Measurements from ENCODE around the gene SPR. TPM values are rescaled to one million over a fixed set of nuclear protein-coding genes. Genes with fewer than 3 reads are reported as not detected.

Gene SPR
- total and polyA plus RNA-seq, 2 of the 4 experiments (the other 2 are of a cell fraction) = 14.3 to 17.4 TPM

DNA sequence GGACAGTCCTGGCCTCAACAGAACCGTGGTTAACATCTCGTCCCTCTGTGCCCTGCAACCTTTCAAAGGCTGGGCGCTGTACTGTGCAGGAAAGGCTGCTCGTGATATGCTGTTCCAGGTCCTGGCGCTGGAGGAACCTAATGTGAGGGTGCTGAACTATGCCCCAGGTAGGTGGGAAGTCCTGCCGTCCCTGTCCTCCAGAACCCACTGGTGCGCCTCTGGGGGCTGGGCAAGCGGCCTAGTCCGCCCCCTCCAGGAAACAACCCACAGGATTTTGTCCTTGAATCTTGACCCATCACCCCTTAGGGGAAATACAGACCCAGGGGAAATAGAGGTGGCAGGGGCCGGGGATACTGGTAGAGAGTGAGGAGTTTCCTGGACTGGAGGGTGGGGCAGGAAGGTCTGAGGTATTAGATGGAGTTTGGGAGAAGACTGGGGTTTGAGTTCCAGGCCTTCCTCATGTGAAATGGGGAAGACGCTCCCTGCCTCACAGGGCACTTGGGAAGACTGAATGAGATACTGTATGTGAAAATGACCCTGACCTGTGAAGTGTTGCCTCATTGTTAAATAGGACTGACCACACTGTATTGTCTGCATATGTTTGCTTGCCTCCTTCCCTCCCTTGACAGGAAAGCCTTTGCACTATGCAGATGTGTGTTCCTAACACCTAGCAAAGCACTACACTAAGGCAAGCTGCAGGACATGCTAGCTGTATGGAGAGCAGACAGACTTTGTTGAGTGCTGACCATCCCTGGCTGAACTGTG is 1.4 kb downstream of the SPR start (continued):
- TF ChIP-seq, protein P1, sequence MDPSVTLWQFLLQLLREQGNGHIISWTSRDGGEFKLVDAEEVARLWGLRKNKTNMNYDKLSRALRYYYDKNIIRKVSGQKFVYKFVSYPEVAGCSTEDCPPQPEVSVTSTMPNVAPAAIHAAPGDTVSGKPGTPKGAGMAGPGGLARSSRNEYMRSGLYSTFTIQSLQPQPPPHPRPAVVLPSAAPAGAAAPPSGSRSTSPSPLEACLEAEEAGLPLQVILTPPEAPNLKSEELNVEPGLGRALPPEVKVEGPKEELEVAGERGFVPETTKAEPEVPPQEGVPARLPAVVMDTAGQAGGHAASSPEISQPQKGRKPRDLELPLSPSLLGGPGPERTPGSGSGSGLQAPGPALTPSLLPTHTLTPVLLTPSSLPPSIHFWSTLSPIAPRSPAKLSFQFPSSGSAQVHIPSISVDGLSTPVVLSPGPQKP (IDR thresholded peaks at IDR 0.05; ENCODE audit: borderline replicate concordance, low read depth, low read length) = no peak

DNA sequence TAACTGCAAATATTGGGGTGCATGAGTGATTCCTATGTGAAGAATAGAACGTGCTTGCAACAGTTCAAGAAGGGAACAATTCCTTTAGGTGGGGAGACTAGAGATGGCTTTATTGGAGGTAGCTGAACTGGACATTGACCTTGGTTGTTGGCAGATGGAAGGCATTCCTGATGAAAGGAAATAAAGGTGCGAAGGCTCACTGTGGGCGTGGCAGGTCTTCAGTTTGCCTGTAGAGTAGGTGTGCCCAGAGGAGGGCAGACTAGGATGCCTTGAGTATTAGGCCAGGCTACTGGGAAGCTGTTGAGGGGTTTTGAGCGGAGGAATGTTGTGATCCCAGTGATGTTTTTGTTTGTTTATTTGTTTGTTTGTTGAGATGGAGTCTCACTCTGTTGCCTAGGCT is 2.8 kb downstream of the SPR start:
- no peak overlapping the region for H2BK5ac ChIP-seq (ENCODE audit: low read depth, low read length, poor library complexity, severe bottlenecking)
- no peak overlapping the region for H2AFZ ChIP-seq (replicated peaks; ENCODE audit: low read length, poor library complexity)
- no peak overlapping the region for H3K14ac ChIP-seq (replicated peaks; ENCODE audit: low read depth, low read length)
- in situ Hi-C loops (cut with MboI; ENCODE audit: low sequenced_read_pairs) (loop anchor here (5.0 to 25.0 kb wide), 4 partner anchors 82 to 1353 kb away; partner anchors contain the start of gene SFXN5), dilution Hi-C loops (cut with HindIII; ENCODE audit: low sequenced_read_pairs, unreplicated experiment) (no loop called here), intact Hi-C loops (cut with micrococcal nuclease) (no loop called here)
- H3K9me3 ChIP-seq (ENCODE audit: control insufficient read depth, insufficient read depth, low read length) = no peaks in the 10 kb centered on the region
- no peaks in the 10 kb centered on the region; the same call in 1 of the 2 replicates for H3K36me3 ChIP-seq (ENCODE audit: control insufficient read depth, insufficient read depth, low read length)
- no peak overlapping the region for H4K91ac ChIP-seq (ENCODE audit: insufficient read depth, low read depth, low read length)
- ChIA-PET CTCF (interaction anchor here (0.6 kb wide), 1 partner anchor 45 kb away, joined by 3 read pairs; no protein-coding TSS in a partner anchor), POLR2A (ENCODE audit: unreplicated experiment) (no interaction called here)
- no peak overlapping the region for H3K4me2 ChIP-seq (ENCODE audit: low read depth, low read length)
- no peak overlapping the region for H3K56ac ChIP-seq (ENCODE audit: extremely low read depth, insufficient read depth, low read length)
- H2BK120ac ChIP-seq (ENCODE audit: low read depth, low read length) = no peak overlapping the region
- no peak overlapping the region for H3K23ac ChIP-seq (ENCODE audit: low read depth, low read length)
- H3K27me3 ChIP-seq (ENCODE audit: control insufficient read depth, insufficient read depth, low read length) = peaks cover 4% of the 10 kb centered on the region; the same call in 1 of the 2 replicates
- peaks cover 3% of the 10 kb centered on the region; the same call in 1 of the 2 replicates for H3K4me1 ChIP-seq (ENCODE audit: control insufficient read depth, insufficient read depth, low read length)
- H3K27ac ChIP-seq (ENCODE audit: insufficient read depth, low read length) = no peak overlapping the region
- H4K5ac ChIP-seq (ENCODE audit: low read depth, low read length) = no peak overlapping the region
- no peak overlapping the region for H3K18ac ChIP-seq (ENCODE audit: low read depth, low read length)
- H3K4ac ChIP-seq (ENCODE audit: low read depth, low read length) = no peak overlapping the region
- no peak overlapping the region for H2BK15ac ChIP-seq (ENCODE audit: low read depth, low read length)
- no peak overlapping the region for H2BK20ac ChIP-seq (ENCODE audit: low read depth, low read length)
- peaks cover 12% of the 10 kb centered on the region for H4K20me1 ChIP-seq (ENCODE audit: insufficient read depth, low read length)
- H3K9me1 ChIP-seq (ENCODE audit: insufficient read depth, low read length) = peaks cover 5% of the 10 kb centered on the region; the same call in 1 of the 2 replicates
- ATAC-seq (ENCODE audit: low read depth) = no peak
- no peak overlapping the region for H2AK9ac ChIP-seq (replicated peaks; ENCODE audit: low read depth, low read length, poor library complexity)
- H3K4me3 ChIP-seq (ENCODE audit: insufficient read depth, low read depth, low read length) = no peak overlapping the region
- no peak overlapping the region for H4K8ac ChIP-seq (ENCODE audit: low read depth in 2 of 2, low read length in 2 of 2)
- peaks cover 2 to 5% of the 10 kb centered on the region in 2 experiments; a peak in 1 of 4 replicates for H3K79me1 ChIP-seq (ENCODE audit: low read depth in 1 of 2, low read length in 2 of 2)
- no peak overlapping the region for H2AK5ac ChIP-seq (ENCODE audit: low read depth, low read length)
- no peak overlapping the region for H3K9ac ChIP-seq (ENCODE audit: low read depth, low read length)
- WGBS, 2 experiments (ENCODE audit: extremely low coverage in 2 of 2, insufficient read length in 1 of 2) = 60% methylated on average over 1 of the region's 4 CpGs; no CpG with 5 or more reads in 1 of the 2 experiments
- no peak for DNase-seq
- BruUV-seq (replicated peaks) = no TSS peak
- TF ChIP-seq MXI1 (IDR thresholded peaks at IDR 0.05; ENCODE audit: borderline replicate concordance, low read depth, low read length) (no peak), RFX5 (IDR thresholded peaks at IDR 0.05; ENCODE audit: low read depth, low read length) (no peak), NFE2L2 (IDR thresholded peaks at IDR 0.05; ENCODE audit: low read depth, low read length) (no peak), MAFK (IDR thresholded peaks at IDR 0.05; ENCODE audit: low read depth, low read length) (no peak), RCOR1 (IDR thresholded peaks at IDR 0.05; ENCODE audit: insufficient replicate concordance, low read length) (no peak), MAZ (IDR thresholded peaks at IDR 0.05; ENCODE audit: borderline replicate concordance, low read depth, low read length) (no peak), POLR2A (IDR thresholded peaks at IDR 0.05; ENCODE audit: low read depth, low read length) (no peak), CHD1 (IDR thresholded peaks at IDR 0.05; ENCODE audit: low read depth, low read length) (no peak), SMC3 (IDR thresholded peaks at IDR 0.05; ENCODE audit: low read depth, low read length) (no peak)
- TF ChIP-seq, protein P2, sequence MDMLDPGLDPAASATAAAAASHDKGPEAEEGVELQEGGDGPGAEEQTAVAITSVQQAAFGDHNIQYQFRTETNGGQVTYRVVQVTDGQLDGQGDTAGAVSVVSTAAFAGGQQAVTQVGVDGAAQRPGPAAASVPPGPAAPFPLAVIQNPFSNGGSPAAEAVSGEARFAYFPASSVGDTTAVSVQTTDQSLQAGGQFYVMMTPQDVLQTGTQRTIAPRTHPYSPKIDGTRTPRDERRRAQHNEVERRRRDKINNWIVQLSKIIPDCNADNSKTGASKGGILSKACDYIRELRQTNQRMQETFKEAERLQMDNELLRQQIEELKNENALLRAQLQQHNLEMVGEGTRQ (IDR thresholded peaks at IDR 0.05; ENCODE audit: low read depth, low read length) = no peak
- TF ChIP-seq, protein P3, sequence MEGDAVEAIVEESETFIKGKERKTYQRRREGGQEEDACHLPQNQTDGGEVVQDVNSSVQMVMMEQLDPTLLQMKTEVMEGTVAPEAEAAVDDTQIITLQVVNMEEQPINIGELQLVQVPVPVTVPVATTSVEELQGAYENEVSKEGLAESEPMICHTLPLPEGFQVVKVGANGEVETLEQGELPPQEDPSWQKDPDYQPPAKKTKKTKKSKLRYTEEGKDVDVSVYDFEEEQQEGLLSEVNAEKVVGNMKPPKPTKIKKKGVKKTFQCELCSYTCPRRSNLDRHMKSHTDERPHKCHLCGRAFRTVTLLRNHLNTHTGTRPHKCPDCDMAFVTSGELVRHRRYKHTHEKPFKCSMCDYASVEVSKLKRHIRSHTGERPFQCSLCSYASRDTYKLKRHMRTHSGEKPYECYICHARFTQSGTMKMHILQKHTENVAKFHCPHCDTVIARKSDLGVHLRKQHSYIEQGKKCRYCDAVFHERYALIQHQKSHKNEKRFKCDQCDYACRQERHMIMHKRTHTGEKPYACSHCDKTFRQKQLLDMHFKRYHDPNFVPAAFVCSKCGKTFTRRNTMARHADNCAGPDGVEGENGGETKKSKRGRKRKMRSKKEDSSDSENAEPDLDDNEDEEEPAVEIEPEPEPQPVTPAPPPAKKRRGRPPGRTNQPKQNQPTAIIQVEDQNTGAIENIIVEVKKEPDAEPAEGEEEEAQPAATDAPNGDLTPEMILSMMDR (conservative IDR thresholded peaks at IDR 0.05; ENCODE audit: low read depth, low read length) = no peak
